Femur (tissue), 1 donor: ENCODE results near the gene CTBP1.

Experiments used
- DNase-seq: peaks from one replicate; pipeline ENCODE4 v3.0.0-alpha.2; 2017

The CTBP1 gene

DNA sequence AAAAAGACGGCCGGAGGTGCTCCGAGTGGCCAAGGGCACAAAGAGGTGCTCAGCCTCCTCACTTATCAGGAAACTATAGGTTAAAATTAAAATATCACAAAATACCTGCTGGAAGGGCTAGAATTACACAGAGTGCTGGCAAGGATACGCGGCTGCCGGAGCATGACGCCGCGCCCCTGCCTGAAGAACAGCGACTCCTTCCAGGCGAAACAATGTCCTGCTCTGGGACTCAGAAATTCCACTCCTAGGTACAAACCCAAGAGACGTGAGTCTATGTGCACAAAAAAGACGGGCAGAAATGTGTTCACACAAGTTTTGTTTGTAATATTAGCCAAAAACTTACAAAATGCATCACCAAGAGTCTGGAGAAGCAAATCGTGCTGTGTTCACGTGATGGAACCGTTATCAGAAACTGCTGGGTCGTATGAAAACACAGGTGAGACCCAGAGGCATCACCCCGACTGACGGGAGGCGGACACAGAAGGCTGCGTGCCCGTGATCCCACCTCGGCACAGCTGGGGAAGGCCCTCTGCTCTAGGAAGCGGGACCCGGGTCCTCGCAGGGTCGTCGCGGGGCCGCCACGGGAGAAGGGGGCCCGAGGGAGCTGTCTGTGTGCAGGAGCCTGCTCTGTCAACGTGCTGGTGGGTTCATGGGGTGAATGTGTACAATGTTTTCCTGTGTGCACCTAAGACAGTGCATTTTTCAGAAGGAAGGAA lies 27.6 kb downstream of the CTBP1 start:
- no peak for DNase-seq

DNA sequence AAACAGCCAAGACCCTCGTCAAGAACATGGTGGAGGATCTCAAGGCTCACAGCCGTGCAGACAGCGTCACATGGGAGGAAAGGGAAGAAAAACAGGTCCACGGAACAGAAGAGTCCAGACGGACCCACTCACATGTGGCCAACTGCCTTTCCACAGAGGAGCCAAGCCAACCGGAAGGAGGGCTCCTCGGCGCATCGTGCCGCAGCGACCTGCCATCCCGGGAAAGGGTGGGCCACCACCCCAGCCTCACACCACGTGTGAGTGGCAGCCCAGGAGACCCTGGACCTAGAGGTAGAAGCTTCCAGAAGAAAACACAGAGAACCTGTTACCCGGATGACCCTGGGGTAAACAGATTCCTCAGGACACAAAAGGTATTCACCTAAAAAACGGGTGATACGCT lies 28.4 kb downstream of the CTBP1 start:
- no peak for DNase-seq

DNA sequence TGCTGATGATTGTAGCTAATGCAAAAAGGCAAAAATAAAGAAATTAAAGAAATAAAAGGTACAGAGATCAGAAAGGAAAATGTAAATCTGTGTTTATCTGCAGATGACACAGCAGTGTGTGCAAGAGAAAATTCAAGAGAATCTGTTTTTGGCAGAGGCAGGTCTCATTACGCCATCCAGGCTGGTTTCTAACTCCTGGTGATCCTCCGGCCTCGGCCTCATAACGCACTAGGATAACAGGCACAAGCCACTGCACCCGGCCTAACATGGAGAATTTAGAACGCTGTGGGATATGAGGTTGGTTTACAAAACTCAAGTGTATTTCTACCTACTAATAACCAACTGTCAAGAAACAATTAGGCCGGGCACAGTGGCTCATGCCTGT lies 29.4 kb downstream of the CTBP1 start:
- DNase-seq = no peak

DNA sequence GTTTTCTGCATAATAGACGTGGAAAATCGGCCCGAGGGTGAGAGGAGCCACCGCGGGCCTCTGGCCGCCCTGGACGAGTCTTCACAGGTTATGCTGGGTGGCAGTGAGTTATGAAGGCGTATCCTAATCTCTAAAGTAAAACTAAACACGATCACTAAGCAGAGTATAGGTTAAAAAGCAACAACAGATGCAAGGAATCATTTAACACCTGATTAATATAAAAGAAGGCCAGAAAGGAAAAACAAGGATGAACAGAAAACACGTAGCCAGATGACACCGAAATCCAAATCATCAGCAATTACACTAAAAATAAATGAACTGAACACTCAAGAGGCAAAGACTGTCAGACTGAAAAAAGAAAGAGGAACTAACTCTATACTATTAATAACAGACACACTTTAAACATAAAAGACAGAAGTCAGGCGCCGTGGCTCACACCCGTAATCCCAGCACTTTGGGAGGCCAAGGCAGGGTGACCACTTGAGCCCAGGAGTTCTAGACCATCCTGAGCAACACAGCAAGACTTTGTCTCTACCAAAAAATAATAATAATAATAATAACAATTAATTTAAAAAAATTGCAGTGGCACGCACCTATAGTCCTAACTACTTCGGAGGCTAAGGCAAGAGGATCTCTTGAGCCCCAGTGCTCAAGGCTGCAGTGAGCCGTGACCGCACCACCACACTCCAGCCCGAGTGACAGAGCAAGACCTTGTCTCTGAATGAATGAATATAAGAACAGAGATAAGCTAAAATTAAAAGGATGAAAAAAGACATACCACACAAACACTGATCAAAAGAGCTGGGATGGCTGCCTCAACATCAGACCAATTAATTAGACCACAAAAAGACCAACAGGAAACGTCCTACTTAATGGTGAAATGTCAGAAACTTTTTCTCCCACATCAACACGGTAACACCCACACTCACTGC lies 30.0 kb downstream of the CTBP1 start:
- no peak for DNase-seq

DNA sequence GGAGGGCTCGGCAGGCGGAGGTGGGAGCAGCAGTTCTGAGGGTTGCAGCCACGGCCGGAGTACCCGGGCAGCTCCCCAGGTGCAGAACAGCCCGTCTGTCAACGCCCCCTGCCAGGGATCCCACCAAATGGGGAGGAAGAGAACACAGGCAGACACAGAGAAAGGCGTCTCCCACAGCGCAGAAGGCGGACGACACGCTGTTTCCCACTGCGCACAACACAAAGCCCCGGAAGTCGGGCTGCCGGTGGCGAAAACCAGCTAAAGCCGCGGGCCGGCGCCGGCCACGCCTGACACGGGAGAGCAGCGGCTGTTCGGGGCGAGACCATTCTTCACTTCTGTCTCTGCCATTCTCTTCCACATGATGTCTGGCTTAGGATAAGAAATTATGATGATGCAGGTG lies 31.6 kb downstream of the CTBP1 start:
- DNase-seq = no peak

DNA sequence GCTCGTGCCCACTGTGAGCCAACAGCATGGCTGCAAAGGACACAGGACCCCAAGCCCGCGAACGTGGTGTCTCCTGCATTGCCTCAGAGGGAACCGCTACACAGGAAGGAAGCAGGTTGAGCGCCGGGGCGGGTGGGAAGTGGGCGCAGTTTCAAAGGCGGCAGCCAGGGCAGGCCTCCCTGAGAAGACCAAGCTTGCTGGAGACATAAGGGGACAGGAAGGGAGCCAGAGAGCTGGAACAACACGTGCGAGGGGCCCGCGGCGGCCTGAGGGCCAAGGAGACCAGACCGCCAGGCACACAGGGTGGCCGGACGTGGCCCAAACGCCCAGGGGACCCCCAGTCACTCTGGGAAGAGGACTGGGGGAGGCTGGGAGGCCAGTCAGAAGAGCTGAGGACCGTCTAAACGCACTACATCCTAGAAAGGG lies 32.0 kb downstream of the CTBP1 start:
- no peak for DNase-seq

DNA sequence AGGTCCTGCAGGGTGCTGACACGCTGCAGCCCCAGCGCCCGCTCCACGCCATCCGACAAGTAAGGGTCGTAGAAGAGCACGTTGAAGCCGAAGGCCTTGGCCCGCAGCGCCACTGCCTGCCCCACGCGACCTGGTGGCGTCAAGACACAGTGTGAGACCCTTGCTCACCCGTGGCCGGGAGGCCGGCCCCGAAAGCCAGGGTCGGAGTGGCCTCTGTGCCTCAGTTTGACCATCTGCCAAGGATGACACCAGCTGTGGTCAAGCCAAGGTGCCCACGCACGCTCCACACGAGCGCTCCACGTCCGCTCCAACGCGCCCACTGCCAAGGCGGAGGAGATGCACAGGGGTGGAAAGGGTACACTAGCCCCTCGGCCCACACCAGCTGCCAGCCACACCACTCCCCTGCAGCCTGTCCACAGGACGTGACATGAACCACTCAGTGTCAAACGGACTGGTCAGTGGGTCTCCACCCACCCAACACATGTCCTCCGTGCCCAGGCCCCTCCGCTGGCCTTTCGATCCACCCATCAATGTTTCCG lies 32.8 kb downstream of the CTBP1 start:
- DNase-seq = no peak

DNA sequence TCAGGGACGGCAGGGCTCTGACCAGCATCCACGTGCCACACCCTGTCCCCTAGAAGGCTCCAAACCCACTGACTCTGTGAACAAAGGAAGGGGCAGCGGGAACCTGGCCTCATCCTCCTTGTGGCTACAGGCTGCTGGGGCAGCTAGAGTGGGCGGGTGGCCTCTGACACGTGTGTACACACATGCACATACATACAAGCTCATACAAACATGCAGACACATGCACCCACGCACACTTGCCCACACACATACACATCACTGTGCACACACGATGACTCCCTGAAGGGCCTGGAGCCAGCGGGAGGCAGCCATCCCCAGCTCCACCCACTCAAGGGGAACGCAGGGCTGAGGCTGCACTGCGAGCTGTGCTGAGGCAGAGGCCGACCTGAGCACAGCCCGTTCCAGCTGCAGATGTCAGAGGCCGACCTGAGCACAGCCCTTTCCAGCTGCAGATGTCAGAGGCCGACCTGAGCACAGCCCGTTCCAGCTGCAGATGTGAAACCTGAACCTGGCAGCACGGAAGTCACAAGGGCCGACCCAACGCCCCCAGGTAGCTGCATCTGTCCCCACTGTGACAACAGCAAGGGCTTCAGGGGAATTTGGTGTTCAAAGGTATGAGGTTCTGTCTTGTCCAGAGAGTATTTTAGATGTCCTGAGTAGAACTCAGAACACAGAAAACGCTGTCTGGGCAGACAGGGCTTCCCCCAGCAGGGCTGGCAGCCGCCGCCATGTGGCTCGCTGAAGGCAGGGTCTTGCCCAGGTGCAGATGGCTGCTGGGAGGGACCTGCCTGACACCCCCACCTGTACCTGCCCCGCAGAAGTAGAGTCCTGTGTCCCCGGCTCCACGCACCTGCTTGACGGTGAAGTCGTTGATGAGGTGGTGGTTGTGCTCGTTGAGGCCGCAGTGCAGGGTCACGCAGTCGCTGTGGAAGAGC lies 33.5 kb downstream of the CTBP1 start:
- no peak for DNase-seq

DNA sequence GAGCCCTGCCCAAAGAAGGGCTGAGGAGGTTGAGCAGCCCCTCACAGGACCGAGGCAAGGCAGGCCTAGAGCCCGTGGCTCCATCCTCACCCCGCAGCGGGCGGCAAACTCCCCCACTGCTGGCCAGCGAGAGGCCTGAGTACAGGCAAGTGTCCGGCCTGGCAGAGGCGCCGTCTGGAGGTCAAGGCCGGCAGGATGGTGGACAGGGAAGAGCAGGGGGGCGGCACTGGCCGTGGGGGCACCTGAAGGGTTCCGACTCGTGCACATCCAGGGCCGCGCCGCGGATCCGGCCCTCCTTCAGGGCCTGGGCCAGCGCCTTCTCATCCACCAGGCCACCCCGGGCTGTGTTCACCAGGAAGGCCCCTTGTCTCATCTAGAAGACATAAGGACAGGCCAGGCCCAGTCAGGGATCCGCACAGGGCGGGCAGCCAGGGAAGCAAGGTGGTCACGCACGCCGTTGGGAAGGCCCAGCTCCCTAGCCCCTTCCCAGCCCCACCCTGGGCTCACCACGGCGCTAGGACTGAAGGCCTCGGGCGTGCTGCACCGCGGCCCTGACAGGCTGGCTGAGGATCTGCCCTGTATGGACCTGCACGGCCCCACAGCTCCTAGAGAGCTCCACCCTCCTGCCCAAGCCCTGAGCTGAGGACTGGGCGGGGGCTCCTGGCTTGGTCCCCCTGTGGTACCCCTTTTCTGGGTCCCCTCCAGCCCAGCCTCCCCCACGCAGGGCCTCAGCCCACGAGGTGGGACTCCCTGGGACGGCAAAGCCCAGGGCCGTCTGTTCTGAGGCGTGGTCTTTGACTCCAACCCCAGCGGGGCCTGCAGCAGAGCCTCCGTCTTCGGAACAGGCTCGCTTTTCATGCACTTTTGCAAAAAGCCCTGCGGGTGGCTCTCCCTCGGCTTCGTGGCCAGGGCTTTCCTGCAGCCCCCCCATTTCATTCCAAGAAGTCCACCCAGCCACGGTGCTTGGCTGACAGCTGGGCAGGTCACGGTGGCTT lies 34.5 kb downstream of the CTBP1 start:
- DNase-seq = no peak

DNA sequence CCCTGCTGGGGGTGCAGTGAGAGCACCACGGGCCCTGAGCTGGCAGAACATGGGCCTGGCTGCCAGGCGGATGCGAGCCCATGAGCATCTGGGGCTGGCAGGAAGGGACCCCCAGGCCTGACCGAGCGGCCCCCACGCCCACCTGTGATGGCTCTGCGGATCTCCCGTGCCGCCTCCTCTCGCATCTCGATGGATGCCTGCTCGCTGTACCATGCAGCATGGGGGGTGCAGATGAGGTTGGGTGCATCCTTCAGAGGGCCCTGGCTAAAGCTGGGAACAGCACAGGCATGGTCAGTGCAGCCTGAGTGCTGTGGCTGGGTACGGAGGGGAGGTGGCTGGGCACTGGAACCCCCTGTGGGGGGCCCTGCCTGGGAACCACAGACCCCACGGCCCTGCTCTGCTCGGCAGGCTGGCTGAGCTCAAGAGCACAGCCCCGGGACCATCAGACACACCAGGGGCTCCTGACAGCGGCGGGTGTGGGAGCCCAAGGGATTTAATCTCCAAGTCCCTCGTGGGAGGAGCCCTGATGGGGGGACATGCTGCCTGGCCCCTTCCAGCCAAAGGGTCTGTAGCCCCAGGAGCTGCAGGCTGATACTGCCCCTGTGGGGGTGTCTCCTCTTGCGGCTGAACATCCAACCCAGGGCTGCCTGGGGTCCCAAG lies 35.5 kb downstream of the CTBP1 start:
- no peak for DNase-seq

DNA sequence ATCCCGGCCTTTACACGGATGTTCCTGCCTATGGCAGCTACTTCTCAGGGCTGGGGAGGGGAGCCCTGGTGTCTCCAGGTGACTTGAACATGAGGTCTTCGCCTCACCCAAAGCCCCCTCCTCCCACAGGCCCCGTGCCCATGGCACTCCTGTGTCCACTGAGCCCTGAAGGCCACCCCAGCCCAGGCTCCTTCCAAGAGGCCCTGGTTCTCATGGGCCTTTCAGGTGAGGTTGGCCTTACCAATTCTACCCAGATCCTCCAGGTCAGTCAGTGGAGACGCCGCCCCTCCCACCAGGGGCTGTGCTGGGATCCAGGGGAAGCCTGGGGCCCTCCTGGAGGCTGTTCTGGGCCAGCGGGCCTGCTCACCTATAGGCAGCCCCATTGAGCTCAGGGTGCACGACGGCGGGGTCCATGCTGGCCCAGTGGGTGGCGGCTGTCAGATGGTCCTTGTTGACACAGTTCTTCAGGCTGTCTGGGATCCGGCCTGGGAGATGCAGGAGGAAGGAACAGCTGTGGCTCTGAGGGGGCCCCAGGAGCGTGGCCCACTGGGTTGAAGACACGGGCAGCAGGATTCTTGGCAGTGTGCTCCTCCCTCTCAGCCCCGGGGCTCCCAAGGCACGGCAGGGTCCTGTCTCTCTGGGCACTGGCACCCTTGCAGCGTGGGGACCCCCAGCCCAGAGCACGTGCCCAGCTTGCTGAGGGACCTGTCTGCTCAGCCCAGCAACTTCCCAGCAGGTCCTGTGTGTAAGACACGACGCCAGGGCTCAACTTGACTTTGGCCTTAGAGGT lies 36.2 kb downstream of the CTBP1 start:
- no peak for DNase-seq

DNA sequence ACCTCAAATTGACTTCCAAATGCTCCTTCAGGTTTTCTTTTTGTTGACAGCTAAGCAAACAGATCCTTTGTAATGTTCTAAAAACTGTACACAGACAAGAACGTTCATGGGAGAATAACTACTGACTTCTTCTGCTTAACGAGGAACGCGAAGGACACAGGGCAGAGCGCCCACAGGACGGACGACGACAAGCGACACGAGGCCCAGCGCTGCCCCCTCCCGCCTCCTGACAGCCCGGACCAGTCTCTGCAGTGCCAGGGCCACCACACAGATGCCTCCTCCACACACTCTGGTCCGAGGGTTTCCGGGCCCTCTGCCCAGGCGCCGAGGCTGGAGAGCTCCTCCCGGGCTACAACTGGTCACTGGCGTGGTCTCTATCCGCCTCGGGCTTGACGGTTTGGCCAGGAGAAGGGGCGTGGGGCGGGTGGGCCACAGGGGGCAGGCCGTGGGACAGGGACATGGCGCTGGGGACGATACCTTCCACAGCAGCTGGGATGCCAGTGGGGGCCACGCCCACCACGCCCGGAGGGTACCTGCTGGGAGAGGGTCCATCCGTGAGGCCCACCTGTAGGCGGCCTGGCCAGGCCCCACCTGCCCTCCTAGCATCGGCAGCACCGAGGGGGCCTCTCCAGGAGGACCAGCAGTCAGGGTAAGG lies 36.9 kb downstream of the CTBP1 start:
- DNase-seq = peak; percentile 40

DNA sequence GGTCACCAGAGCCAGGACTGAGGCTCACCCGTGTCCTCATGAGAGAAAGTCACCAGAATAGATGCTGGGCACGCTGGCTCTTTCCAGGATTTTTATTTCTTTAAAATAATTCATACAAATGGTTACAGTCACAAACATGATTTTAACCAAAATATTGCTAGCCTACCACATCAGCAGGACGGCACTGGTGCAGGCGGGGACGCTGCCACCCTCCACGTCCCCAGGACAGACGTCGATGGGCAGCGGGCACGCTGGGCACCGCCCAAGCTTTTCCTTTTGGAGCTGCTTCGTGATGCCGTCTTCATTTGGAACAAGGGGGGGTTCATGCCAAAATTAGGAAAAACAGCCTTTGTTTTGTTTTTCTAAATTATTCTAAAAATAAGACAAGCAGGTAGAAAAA lies 37.6 kb downstream of the CTBP1 start:
- DNase-seq = peak; percentile 4

DNA sequence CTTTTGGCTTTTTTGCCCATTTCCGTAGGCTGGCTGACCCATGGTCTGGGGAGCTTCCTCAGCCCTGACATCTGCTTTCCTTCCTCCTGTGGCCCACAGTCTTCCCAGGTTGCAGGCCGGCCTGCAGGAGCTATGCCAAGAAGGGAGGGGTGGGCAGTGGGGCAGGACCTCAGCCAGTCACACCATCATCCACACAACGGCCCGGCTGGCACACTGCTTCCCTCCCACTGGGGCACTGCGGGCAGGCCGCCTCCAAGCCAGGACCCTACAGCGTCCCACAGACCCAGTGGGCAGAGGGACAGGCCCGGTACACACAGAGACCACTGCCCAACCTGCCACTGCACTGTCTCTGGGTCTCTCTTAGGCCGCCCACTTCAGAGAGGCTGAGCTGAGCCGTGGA lies 38.0 kb downstream of the CTBP1 start:
- peak; percentile 28 for DNase-seq

DNA sequence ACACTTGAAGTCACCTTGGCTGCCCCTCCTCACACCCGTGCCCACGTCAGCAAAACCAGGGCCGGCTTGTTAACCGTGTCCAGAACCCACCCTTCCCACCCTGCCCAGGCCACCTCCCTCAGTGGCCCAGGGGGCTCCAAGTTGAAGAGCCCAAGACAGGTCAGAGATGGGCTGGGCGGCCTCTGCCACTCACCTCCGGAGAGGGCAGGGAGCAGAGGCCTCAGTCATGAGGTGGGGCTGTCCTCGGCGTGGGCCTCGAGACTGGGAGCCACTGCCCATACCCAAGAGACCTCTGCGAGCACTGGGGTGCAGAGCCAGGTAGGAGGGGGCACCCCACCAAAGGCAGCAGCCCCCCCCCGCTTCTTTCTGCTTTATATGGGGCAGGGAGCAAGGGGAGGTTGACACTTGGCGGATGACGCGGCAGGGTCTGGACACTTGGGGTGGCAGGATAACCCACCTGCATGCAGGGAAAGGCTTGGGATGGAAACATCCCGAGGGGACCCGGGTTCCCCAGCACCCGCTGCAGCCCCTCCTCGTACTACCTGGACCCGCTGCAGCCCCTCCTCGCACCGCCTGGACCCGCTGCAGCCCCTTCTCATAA lies 38.6 kb downstream of the CTBP1 start:
- DNase-seq = no peak

DNA sequence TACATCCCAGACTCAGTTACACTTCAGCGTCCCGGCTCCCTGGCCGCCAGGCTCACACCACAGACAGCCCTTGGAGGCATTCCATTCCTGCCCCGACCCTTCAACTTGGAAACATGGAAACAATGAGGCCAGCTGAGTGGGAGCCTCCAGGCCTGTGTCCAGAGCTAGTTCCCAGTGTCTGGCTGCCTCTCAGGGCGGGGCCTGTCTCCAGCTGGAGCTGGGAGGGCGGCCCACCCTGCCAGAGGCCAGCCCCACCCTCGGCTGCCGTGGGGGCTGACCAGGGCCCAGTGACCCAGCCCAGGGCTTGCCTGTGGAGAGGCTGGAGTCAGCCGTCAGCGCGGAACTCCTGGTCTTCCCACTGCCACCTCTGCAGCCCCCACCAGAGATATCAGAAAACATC lies 39.1 kb downstream of the CTBP1 start:
- peak; percentile 91 for DNase-seq

DNA sequence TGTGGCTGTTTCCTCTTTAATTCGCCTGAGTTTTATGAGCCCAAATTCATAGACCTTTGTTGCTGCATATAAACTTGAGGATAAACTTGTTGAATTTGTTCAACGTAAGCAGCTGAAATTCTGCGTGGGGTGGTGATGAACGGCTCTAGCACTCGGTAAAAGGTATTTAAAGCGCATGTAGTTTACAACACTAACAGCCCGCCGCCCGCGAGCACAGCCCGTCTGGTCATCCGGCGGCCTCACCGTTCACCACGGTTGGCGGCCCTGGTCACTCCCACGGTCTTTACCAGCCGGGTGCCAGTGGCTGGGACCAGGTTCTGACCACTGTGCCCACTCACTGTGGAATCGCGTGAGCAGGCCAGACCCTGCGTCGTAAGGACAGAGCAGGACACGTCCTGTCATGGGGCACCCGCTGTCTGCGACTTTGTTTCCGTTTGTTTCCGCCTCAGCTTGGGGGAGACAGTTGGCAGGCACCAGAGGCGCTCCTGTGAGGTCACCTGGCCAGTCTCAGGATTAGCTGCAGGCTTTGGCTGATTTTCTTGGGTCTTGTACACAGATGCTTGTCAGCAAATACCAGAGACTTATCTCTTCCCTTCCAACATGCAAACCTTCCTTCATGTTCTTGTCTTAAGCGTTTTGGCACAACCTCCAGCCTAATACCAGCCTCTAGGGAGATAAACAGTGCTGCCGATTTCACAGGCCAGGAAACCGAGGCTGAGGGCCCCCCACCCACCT lies 39.8 kb downstream of the CTBP1 start:
- peak; percentile 52 for DNase-seq

DNA sequence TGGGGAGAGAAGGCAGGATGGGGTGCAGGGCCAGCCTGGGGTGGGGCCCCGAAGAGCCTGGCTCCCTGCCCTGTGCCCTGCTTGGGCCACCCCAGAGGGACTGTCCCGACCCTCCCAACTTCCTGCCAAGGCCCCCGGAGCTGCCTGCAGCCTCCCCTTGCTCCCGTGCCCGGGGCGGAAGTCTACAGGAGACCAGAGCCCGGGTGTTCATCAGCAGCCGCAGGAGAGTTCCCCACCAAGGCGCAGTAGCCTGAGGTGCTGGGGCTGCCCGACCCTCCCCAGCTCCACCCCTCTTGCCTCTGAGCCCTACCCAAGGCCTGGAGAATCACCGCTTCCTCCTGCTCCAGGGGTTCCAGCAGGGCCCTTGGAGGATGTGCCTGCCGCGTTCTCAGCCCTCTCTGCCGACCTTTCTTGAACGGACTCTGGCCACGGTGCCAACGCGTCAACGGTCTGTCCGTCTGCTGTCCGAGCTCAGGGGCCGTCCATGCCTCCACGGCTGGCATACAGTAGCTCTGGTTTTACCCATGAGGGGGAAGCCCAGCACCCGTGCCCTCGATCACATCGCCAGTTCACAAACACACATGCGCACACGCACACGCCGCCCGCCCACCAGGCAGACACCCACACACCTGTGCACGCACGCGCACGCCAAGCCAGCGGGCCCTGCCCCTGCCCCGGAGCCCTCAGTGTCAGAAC lies 40.5 kb downstream of the CTBP1 start:
- DNase-seq = peak; percentile 57
